ENCODE results near the gene TBX1. TPM values are rescaled to one million over a fixed set of nuclear protein-coding genes. Genes with fewer than 3 reads are reported as not detected.

Gene TBX1
- total and polyA plus RNA-seq, 10 of the 15 experiments (the other 5 are each of a cell fraction or from before 2014, with no cell fraction given) = not detected

DNA sequence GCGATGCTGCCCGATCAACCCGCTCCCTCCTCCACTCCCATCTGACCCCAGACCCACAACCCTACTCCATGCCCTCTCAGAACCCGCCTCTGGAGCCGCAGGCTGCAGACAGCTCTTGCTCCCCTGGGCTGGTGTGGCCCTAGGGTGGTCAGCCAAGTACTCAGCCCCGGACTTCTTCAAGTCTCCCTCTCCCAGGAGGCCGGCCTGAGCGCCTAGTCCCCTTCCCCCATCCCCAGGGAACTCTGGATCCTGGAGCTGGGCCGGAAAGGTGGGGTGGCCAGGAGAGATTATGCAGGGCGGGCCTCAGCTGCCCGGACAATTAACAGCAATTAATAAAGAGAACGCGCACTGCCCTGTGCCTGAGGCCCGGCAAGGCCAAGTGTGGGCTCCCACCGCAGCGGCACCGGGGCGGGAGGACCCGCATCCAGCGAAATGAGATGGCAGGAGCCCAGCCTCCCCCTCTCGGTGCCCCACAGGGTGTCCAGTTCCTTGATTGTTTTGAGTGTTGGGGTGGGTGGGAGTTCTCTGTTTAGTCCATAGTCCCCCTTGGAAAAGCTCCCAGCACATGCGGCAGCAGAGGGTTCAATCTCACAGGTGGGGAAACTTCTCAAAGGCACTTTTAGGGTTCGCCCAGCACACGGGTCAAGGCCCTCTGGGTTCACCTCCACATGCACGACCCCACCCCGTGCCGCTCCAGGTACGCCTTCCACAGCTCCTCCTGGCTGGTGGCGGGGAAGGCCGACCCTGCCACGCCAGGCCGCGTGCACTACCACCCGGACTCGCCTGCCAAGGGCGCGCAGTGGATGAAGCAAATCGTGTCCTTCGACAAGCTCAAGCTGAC, 3.1 kb downstream of the TBX1 start:
- no peaks in the 10 kb centered on the region for H3K4me1 ChIP-seq (ENCODE audit: control insufficient read depth, insufficient read depth, low read length)
- H3K27ac ChIP-seq (ENCODE audit: control insufficient read depth, insufficient read depth) = no peak overlapping the region
- intact Hi-C loops (cut with micrococcal nuclease; ENCODE audit: unreplicated experiment) (no loop called here), in situ Hi-C loops (cut with MboI) (no loop called here)
- no peak overlapping the region for H3K4me2 ChIP-seq (ENCODE audit: control insufficient read depth, insufficient read depth)
- SMC1A ChIA-PET (ENCODE audit: uncharacterized antibody, unreplicated experiment) = interaction anchor here (0.8 kb wide), 1 partner anchor 34 kb away, joined by 3 read pairs; no protein-coding TSS in a partner anchor
- H3K79me2 ChIP-seq (ENCODE audit: control insufficient read depth, insufficient read depth, low read length) = no peaks in the 10 kb centered on the region
- H3K27me3 ChIP-seq (replicated peaks in 1 of 2; ENCODE audit: control insufficient read depth in 2 of 2, insufficient read depth in 2 of 2, low read length in 1 of 2) = peaks cover 12 to 16% of the 10 kb centered on the region in 2 experiments
- no peaks in the 10 kb centered on the region for H3K9me3 ChIP-seq (replicated peaks; ENCODE audit: control insufficient read depth, insufficient read depth, low read length)
- no peaks in the 10 kb centered on the region for H3K36me3 ChIP-seq (ENCODE audit: control insufficient read depth in 2 of 2, insufficient read depth in 2 of 2, low read length in 1 of 2)
- POLR2A ChIA-PET = no interaction called here
- 74% methylated on average over 39 of the region's 39 CpGs for WGBS (ENCODE audit: insufficient coverage, insufficient replicate concordance, low lambda C conversion rate, missing lambda C conversion rate)
- no peaks in the 10 kb centered on the region for H4K20me1 ChIP-seq (ENCODE audit: control insufficient read depth, insufficient read depth)
- FAIRE-seq (no peak), DNase-seq (ENCODE audit: low read depth, low spot score) (no peak), ATAC-seq (no peak)
- CTCF ChIA-PET = no interaction called here
- H3K9ac ChIP-seq (ENCODE audit: control insufficient read depth, insufficient read depth, low read length) = no peak overlapping the region
- H3K4me3 ChIP-seq = no peak overlapping the region
- TF ChIP-seq CBX3 (IDR thresholded peaks at IDR 0.05; ENCODE audit: borderline replicate concordance, low read depth) (no peak), RBBP5 (conservative IDR thresholded peaks at IDR 0.05) (no peak)
- BruUV-seq (replicated peaks) = no TSS peak
- no peak overlapping the region for H2AFZ ChIP-seq (ENCODE audit: control insufficient read depth, low read depth, low read length)
- RAD21 ChIA-PET (ENCODE audit: unreplicated experiment) = interaction anchor here (1.1 kb wide), 1 partner anchor 13 kb away, joined by 3 read pairs; no protein-coding TSS in a partner anchor

DNA sequence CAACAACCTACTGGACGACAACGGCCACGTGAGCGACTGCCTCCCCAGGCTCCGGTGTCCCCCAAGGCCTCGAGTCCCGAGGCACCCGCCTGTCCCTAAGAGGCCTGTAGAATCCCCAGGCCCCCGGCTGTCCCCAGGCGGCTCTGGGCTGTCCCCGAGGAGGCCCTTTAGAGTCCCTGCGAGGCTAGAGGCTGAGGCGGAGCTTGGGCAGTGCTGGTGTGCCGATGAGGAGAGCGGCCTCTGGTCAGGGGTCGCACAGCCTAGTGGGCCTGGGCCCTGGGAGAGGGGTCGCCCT, 3.7 kb downstream of the TBX1 start:
- H3K4me1 ChIP-seq (ENCODE audit: control insufficient read depth, insufficient read depth, low read length) = no peaks in the 10 kb centered on the region
- no peak overlapping the region for H3K4me3 ChIP-seq
- H2AFZ ChIP-seq (ENCODE audit: control insufficient read depth, low read depth, low read length) = no peak overlapping the region
- TF ChIP-seq, protein P1, sequence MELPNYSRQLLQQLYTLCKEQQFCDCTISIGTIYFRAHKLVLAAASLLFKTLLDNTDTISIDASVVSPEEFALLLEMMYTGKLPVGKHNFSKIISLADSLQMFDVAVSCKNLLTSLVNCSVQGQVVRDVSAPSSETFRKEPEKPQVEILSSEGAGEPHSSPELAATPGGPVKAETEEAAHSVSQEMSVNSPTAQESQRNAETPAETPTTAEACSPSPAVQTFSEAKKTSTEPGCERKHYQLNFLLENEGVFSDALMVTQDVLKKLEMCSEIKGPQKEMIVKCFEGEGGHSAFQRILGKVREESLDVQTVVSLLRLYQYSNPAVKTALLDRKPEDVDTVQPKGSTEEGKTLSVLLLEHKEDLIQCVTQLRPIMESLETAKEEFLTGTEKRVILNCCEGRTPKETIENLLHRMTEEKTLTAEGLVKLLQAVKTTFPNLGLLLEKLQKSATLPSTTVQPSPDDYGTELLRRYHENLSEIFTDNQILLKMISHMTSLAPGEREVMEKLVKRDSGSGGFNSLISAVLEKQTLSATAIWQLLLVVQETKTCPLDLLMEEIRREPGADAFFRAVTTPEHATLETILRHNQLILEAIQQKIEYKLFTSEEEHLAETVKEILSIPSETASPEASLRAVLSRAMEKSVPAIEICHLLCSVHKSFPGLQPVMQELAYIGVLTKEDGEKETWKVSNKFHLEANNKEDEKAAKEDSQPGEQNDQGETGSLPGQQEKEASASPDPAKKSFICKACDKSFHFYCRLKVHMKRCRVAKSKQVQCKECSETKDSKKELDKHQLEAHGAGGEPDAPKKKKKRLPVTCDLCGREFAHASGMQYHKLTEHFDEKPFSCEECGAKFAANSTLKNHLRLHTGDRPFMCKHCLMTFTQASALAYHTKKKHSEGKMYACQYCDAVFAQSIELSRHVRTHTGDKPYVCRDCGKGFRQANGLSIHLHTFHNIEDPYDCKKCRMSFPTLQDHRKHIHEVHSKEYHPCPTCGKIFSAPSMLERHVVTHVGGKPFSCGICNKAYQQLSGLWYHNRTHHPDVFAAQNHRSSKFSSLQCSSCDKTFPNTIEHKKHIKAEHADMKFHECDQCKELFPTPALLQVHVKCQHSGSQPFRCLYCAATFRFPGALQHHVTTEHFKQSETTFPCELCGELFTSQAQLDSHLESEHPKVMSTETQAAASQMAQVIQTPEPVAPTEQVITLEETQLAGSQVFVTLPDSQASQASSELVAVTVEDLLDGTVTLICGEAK (IDR thresholded peaks at IDR 0.05; ENCODE audit: borderline replicate concordance) = no peak
- TF ChIP-seq PAX8 (IDR thresholded peaks at IDR 0.05) = no peak
- intact Hi-C loops (cut with micrococcal nuclease; ENCODE audit: unreplicated experiment) = no loop called here
- H3K79me2 ChIP-seq (ENCODE audit: control insufficient read depth, insufficient read depth, low read length) = no peaks in the 10 kb centered on the region
- in situ Hi-C loops (cut with MboI) = no loop called here
- H3K9ac ChIP-seq (ENCODE audit: control insufficient read depth, insufficient read depth, low read length) = no peak overlapping the region
- no peak for DNase-seq (ENCODE audit: low read depth, low spot score)
- no peak overlapping the region for H3K27ac ChIP-seq (ENCODE audit: control insufficient read depth, insufficient read depth)
- ATAC-seq = no peak
- H4K20me1 ChIP-seq (ENCODE audit: control insufficient read depth, insufficient read depth) = no peaks in the 10 kb centered on the region
- 59% methylated on average over 17 of the region's 17 CpGs for WGBS (ENCODE audit: insufficient coverage, insufficient replicate concordance, low lambda C conversion rate, missing lambda C conversion rate)
- BruUV-seq (replicated peaks) = no TSS peak
- H3K27me3 ChIP-seq (replicated peaks in 1 of 2; ENCODE audit: control insufficient read depth in 2 of 2, insufficient read depth in 2 of 2, low read length in 1 of 2) = peaks cover 11 to 16% of the 10 kb centered on the region in 2 experiments
- FAIRE-seq = no peak
- SMC1A ChIA-PET (ENCODE audit: uncharacterized antibody, unreplicated experiment) = no interaction called here
- CTCF ChIA-PET = no interaction called here
- no peaks in the 10 kb centered on the region for H3K9me3 ChIP-seq (replicated peaks; ENCODE audit: control insufficient read depth, insufficient read depth, low read length)
- POLR2A ChIA-PET = no interaction called here
- no peak overlapping the region for H3K4me2 ChIP-seq (ENCODE audit: control insufficient read depth, insufficient read depth)
- no peaks in the 10 kb centered on the region for H3K36me3 ChIP-seq (ENCODE audit: control insufficient read depth in 2 of 2, insufficient read depth in 2 of 2, low read length in 1 of 2)
- RAD21 ChIA-PET (ENCODE audit: unreplicated experiment) = no interaction called here
